Measurements from ENCODE around the gene SYTL3.
A peak's percentile ranks its signal among the peaks of the same experiment; 100 is the strongest.

DNA sequence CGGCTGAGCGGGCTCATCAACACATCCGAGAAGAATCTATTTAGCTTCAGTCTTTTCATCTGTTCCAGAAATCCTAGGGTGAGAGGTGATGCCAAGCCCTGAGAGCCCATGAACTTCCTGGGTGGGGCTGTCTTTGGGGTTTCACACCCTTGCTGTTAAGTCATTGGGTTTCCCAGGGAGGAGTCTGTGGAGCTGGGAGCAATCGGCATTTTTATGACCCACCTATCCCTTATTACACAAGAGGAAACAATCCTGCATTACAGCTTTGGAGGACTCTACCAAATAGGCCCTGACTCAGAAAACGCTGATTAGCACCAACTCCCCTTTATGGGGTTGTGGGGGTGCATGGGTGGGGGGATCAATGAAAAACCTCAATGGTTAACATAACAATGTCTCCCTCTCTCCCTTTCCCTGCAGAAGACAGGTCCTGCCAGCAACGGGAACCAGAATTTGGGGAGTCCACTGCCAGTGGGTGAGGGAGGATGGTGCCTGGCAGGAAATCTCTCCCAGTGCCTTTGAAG, 123.1 kb downstream of the SYTL3 start:
- TF ChIP-seq POLR2AphosphoS5 (IDR thresholded peaks at IDR 0.05; ENCODE audit: low read depth, low read length): no peak
- TF ChIP-seq SPI1 (IDR thresholded peaks at IDR 0.05; ENCODE audit: low read depth, low read length): no peak
- TF ChIP-seq POLR2A (IDR thresholded peaks at IDR 0.05; ENCODE audit: low read depth, low read length): peak; percentile 20; the same call in 1 of the 2 replicates
- no peak for TF ChIP-seq TAF1 (IDR thresholded peaks at IDR 0.05; ENCODE audit: low read depth, low read length)
